OCI-LY7 (cell line): ENCODE measurements around the gene GDI1. TPM values are rescaled to one million over a fixed set of nuclear protein-coding genes. Genes with fewer than 3 reads are reported as not detected.

Experiments used
- BruUV-seq: library from RNA; stranded (reverse); fragments of 400-500 nt; replicated peaks from 2 replicates; lab custom pipeline; 2021; lab: Mats Ljungman, UMichigan
- CTCF ChIA-PET: fragments of 300-600 bp; sonication (Branson Sonifier 250); formaldehyde crosslinking; loops from one replicate; lab custom pipeline; 2022; ENCODE audit warnings: antibody characterized with exemption; ENCODE audit not compliant: unreplicated experiment; lab: Charles Lee
- POLR2A ChIA-PET: fragments of 300-600 bp; sonication (Branson Sonifier 250); formaldehyde crosslinking; loops from one replicate; lab custom pipeline; 2022; ENCODE audit warnings: antibody characterized with exemption; lab: Charles Lee
- DNase-seq: peaks from one replicate; pipeline ENCODE4 v3.0.0-alpha.2; 2015; ENCODE audit warnings: low spot score
- H2AFZ ChIP-seq: fragments of 200-600 bp; sonication (generic), shearing (Covaris generic); 2 replicates; pipeline ENCODE4 v1.6.1; 2014; ENCODE audit warnings: mild to moderate bottlenecking, antibody characterized with exemption, low read length, moderate library complexity
- H3K27ac ChIP-seq: fragments of 200-600 bp; sonication (generic); 2 replicates; pipeline ENCODE4 v1.5.1; 2014; ENCODE audit warnings: mixed run types, low read depth, mild to moderate bottlenecking, moderate library complexity, low read length, inconsistent platforms; ENCODE audit not compliant: poor library complexity, severe bottlenecking
- H3K36me3 ChIP-seq: fragments of 200-600 bp; sonication (generic); 2 replicates; pipeline ENCODE4 v1.6.1; 2014; ENCODE audit warnings: mild to moderate bottlenecking, antibody characterized with exemption, low read length, moderate library complexity, mixed read lengths; ENCODE audit not compliant: insufficient read depth
- H3K4me1 ChIP-seq: fragments of 200-600 bp; sonication (generic); 2 replicates; pipeline ENCODE4 v1.5.1; 2014; ENCODE audit warnings: mild to moderate bottlenecking, low read length; ENCODE audit not compliant: insufficient read depth, poor library complexity, severe bottlenecking
- H3K4me2 ChIP-seq: fragments of 200-600 bp; sonication (generic); 2 replicates; pipeline ENCODE4 v1.6.1; 2014; ENCODE audit warnings: mild to moderate bottlenecking, low read length
- H3K4me3 ChIP-seq: fragments of 200-600 bp; sonication (generic); 2 replicates; pipeline ENCODE4 v1.5.1; 2014; ENCODE audit warnings: mild to moderate bottlenecking, low read depth, low read length; ENCODE audit not compliant: poor library complexity, severe bottlenecking
- H3K79me2 ChIP-seq: fragments of 200-600 bp; sonication (generic); 2 replicates; pipeline ENCODE4 v1.6.1; 2016; ENCODE audit warnings: low read depth, mild to moderate bottlenecking, low read length, moderate library complexity, mixed read lengths; ENCODE audit not compliant: insufficient read depth
- H3K9me2 ChIP-seq: fragments of 200-600 bp; sonication (generic); 2 replicates; pipeline ENCODE4 v1.6.1; 2016; ENCODE audit warnings: mild to moderate bottlenecking, low read length, mixed read lengths; ENCODE audit not compliant: insufficient read depth
- H3K9me3 ChIP-seq: fragments of 200-600 bp; sonication (generic); 2 replicates; pipeline ENCODE4 v1.6.1; 2014; ENCODE audit warnings: mild to moderate bottlenecking, mixed run types, low read length, mixed read lengths
- H4K20me1 ChIP-seq: fragments of 200-600 bp; sonication (generic); 2 replicates; pipeline ENCODE4 v1.6.1; 2014; ENCODE audit warnings: mild to moderate bottlenecking, antibody characterized with exemption, low read length, moderate library complexity, mixed read lengths; ENCODE audit not compliant: insufficient read depth
- EZH2phosphoT487 ChIP-seq: fragments of 200-600 bp; sonication (generic); IDR thresholded peaks from 2 replicates; pipeline ENCODE4 v1.6.1; 2018; ENCODE audit warnings: low read depth, borderline replicate concordance, mild to moderate bottlenecking, mixed run types, antibody characterized with exemption, low read length, moderate library complexity, mixed read lengths
- intact Hi-C: fragments of 100-400 bp; cut with micrococcal nuclease; formaldehyde crosslinking; loops from one replicate; pipeline ENCODE4 v1.10.0; 2022; ENCODE audit not compliant: unreplicated experiment
- total RNA-seq, 2 experiments: library from RNA; depleted of rRNA in 1 of 2; stranded (reverse); fragments of >200 nt in 1 of 2; shearing (Covaris generic) in 1 of 2; gene quantifications; 2 replicates each; pipeline ENCODE4 v1.2.3, GENCODE V29; 2014 to 2022
- TF ChIP-seq, protein P1 (sequence below): fragments of 200-600 bp; sonication (generic); conservative IDR thresholded peaks from 2 replicates; pipeline ENCODE4 v1.5.1; 2014; ENCODE audit warnings: mild to moderate bottlenecking, antibody characterized with exemption, low read length, moderate library complexity, mixed read lengths

Gene GDI1
- total RNA-seq, 2 experiments from 2014 or later = 76.6 to 103 TPM

DNA sequence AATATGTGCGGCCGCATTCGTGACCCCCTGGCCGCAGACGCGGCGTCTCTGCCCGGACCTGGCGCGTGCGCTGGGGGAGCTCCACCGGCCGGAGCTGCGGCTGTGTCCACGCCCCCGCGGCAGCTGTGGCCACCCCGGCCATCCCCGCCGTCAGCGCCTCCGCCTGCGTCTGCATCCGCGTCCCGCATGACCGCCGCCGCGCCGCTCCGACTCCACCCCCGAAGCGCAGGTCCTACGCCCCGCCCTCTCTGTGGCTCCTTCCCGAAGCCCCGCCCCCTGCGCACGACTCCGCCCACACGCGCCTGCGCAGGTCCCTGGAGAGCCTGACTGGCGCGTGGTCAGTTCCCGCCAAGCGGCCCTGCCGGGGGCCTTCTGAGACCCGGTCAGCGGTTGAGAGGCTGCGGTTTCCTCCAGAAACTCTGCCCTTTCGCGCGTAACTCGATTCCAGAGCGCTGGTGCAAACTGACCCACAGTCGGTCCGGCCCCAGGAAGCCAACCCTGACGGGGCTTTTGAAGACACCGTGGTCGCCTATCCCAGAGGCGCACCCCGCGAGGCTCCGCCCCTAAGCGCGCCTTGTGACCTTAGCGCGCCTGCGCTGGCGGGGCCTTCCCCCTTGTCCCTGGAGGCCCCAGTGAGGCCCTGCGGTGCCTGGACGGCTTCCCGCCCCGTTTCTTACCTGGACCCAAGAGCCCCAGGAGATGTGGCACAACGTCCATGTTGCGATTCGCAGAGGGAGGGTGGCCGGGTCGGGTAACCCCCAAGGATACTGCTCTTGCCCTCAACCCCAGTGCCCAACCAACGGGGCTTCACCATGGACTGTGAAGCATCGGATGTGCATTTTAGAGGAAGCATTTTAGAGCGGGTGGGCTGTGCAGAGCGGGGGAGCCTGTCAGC lies 42.0 kb downstream of the GDI1 start, which contains the start of gene LAGE3:
TSS of gene LAGE3 (minus strand) at position 554 of the 895 bp plus-strand sequence. CDS start at position 188, 366 bp downstream.
- ChIA-PET CTCF (interaction anchor here (0.9 kb wide), 1 partner anchor 19 kb away, joined by 3 read pairs; no protein-coding TSS in a partner anchor), POLR2A (interaction anchor here (0.5 to 1.5 kb wide), 4 partner anchors 10 to 65 kb away, joined by 3 to 4 read pairs (median 4); no protein-coding TSS in a partner anchor)
- intact Hi-C loops = loop anchor here (5.0 kb wide), 1 partner anchor 38 kb away; the partner anchor contains the start of gene FAM3A
- peak within 1 kb of the TSS; percentile 45 for H2AFZ ChIP-seq
- no peaks in the 10 kb centered on the region for H4K20me1 ChIP-seq
- H3K4me1 ChIP-seq = peaks cover 52% of the 10 kb centered on the region
- no peaks in the 10 kb centered on the region for H3K9me2 ChIP-seq
- peak within 1 kb of the TSS; percentile 80 for H3K4me3 ChIP-seq
- no peak for TF ChIP-seq EZH2phosphoT487
- peak; percentile 92 for DNase-seq
- peak within 1 kb of the TSS; percentile 83 for H3K27ac ChIP-seq
- H3K4me2 ChIP-seq = peak within 1 kb of the TSS; percentile 84
- H3K79me2 ChIP-seq = no peaks in the 10 kb centered on the region
- H3K36me3 ChIP-seq = peaks cover 7% of the 10 kb centered on the region
- no peaks in the 10 kb centered on the region for H3K9me3 ChIP-seq
- no TSS peak for BruUV-seq

DNA sequence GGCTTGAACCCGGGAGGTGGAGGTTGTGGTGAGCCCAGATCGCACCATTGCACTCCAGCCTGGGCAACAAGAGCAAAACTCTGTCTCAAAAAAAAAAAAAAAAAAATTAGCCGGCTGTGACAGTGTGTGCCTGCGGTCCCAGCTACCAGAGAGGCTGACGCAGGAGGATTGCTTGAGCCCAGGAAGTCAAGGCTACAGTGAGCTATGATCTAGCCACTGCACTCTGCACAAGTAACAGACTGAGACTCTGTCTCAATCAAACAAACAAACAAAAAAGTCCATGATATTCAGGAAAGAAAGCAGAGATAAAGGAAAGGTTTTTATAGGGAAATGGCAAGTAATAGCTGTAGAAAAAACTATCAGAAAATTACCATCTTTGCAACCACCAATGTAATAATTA lies 44.2 kb downstream of the GDI1 start:
- Histone ChIP-seq H3K79me2 (peaks cover 16% of the 10 kb centered on the region), H4K20me1 (no peaks in the 10 kb centered on the region), H3K9me2 (no peaks in the 10 kb centered on the region), H3K27ac (peak overlapping the region; percentile 58), H3K4me2 (peak overlapping the region; percentile 53), H3K4me1 (peaks cover 68% of the 10 kb centered on the region), H3K9me3 (no peaks in the 10 kb centered on the region), H3K4me3 (no peak overlapping the region), H2AFZ (peak overlapping the region; percentile 78; the same call in 1 of the 2 replicates), H3K36me3 (peaks cover 23% of the 10 kb centered on the region)
- no TSS peak for BruUV-seq
- TF ChIP-seq, protein P1, sequence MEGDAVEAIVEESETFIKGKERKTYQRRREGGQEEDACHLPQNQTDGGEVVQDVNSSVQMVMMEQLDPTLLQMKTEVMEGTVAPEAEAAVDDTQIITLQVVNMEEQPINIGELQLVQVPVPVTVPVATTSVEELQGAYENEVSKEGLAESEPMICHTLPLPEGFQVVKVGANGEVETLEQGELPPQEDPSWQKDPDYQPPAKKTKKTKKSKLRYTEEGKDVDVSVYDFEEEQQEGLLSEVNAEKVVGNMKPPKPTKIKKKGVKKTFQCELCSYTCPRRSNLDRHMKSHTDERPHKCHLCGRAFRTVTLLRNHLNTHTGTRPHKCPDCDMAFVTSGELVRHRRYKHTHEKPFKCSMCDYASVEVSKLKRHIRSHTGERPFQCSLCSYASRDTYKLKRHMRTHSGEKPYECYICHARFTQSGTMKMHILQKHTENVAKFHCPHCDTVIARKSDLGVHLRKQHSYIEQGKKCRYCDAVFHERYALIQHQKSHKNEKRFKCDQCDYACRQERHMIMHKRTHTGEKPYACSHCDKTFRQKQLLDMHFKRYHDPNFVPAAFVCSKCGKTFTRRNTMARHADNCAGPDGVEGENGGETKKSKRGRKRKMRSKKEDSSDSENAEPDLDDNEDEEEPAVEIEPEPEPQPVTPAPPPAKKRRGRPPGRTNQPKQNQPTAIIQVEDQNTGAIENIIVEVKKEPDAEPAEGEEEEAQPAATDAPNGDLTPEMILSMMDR = no peak
- TF ChIP-seq EZH2phosphoT487 = no peak
- POLR2A ChIA-PET = interaction anchor here (0.7 to 3.2 kb wide), 5 partner anchors 9 to 555 kb away, joined by 3 to 26 read pairs (median 3); partner anchors contain the start of genes ARHGAP4 and SLC10A3
- intact Hi-C loops = loop anchor here (5.0 kb wide), 1 partner anchor 69 kb away; the partner anchor contains the start of gene TAFAZZIN
- CTCF ChIA-PET = no interaction called here
- DNase-seq = peak; percentile 43

DNA sequence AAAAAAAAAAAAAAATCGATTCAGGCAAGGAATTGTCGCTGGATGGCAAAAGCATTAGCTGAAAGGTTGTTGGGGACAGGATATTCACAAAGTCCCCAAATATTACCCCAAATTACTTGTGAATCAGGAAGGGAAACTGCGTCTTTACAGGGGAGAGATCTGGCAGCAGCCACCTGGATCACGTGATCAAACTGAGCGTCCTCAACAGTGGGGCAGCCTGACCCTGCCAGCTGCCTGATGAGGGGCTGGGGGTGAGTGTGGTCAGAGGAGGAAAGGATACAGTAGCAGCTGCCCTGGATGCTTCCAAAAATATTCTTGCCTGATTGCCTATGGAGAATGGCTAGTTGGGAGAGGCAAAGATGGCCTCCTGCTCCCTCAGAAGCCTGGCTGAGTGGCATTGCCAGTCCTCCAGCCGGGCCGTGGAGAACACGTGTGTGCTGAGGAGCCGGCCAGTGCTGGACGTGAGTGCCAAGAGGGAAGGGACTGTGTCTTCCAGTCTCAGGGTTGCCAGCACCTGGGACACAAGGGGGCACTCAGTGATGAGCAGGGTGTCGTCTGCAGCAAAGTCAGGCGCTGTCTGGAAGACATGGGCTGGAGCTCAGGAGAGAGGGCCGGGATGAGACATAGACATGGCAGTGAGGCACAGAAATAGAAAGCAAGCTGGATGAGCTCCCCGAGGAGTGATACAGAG lies 45.1 kb downstream of the GDI1 start:
- peaks cover 72% of the 10 kb centered on the region for H3K4me1 ChIP-seq
- BruUV-seq = no TSS peak
- no peaks in the 10 kb centered on the region for H3K9me3 ChIP-seq
- no peak for TF ChIP-seq EZH2phosphoT487
- TF ChIP-seq, protein P1 = 0 out of 2 replicates have a peak, but pooled peaks have one; percentile 11
- intact Hi-C loops = loop anchor here (5.0 kb wide), 1 partner anchor 70 kb away; the partner anchor contains the start of gene TAFAZZIN
- no peaks in the 10 kb centered on the region for H4K20me1 ChIP-seq
- CTCF ChIA-PET = no interaction called here
- H3K27ac ChIP-seq = peak overlapping the region; percentile 58
- POLR2A ChIA-PET = interaction anchor here (0.5 to 3.2 kb wide), 9 partner anchors 8 to 556 kb away, joined by 3 to 26 read pairs (median 3); partner anchors contain the start of genes ARHGAP4 and SLC10A3
- peak overlapping the region; percentile 28 for H3K4me3 ChIP-seq
- peaks cover 23% of the 10 kb centered on the region for H3K36me3 ChIP-seq
- no peaks in the 10 kb centered on the region for H3K9me2 ChIP-seq
- DNase-seq = peak; percentile 33
- peak overlapping the region; percentile 78; the same call in 1 of the 2 replicates for H2AFZ ChIP-seq
- H3K79me2 ChIP-seq = peaks cover 16% of the 10 kb centered on the region
- H3K4me2 ChIP-seq = peak overlapping the region; percentile 53
